ENCODE results near the gene CELF2. TPM values are rescaled to one million over a fixed set of nuclear protein-coding genes. Genes with fewer than 3 reads are reported as not detected.
"Not testable (repeated sequence)": the region's sequence is repeated elsewhere in the genome, so short reads cannot be mapped to it uniquely, and the experiment has no call there.

The CELF2 gene
- total RNA-seq, 2 donors from 2014 or later: 139 to 146 TPM

DNA sequence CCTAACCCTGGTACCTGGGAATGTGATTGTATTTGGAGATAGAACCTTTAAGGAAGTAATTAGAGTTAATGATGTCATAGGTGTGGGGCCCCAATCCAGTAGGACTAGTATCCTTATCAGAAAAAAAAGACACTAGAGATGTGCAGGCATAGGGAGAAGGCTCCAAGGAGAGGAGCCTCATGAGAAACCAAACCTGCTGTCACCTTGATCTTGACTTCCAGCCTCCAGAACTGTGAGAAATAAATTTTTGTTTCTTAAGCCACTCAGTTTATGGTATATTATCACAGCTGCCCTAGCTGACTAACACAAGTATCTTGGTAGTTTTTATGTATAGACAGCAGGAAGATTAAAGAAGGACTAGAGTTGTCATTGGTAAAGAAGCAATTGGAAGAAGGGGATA lies 23.9 kb upstream of the CELF2 start:
- H3K4me1 Mint-ChIP-seq: peaks cover 11% of the 10 kb centered on the region
- peaks cover 29% of the 10 kb centered on the region for H3K27me3 Mint-ChIP-seq
- no peaks in the 10 kb centered on the region for H3K36me3 Mint-ChIP-seq (ENCODE audit: low read depth)
- no peak overlapping the region for H3K27ac Mint-ChIP-seq
- H3K9me3 Mint-ChIP-seq: peaks cover 9% of the 10 kb centered on the region
- no peak overlapping the region for H3K4me3 Mint-ChIP-seq
- no peak for ATAC-seq (replicated peaks)

DNA sequence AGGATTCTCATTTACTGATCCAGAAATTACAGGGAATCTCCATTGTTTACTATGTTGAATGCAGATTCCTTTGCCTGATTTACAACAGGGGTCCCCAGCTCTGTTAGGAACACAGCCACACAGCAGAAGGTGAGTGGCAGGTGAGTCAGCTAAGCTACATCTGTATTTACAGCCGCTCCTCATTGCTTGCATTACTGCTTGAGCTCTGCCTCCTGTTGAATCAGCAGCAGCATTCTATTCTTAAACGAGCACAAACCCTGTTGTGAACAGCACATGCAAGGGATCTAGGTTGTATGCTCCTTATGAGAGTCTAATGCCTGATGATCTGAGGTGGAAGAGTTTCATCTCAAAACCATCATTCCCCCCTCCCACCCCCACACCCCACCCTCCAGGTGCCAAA lies 23.3 kb upstream of the CELF2 start:
- no peak overlapping the region for H3K4me3 Mint-ChIP-seq
- no peak for ATAC-seq (replicated peaks)
- H3K4me1 Mint-ChIP-seq: peaks cover 11% of the 10 kb centered on the region
- no peak overlapping the region for H3K27ac Mint-ChIP-seq
- no peaks in the 10 kb centered on the region for H3K36me3 Mint-ChIP-seq (ENCODE audit: low read depth)
- H3K9me3 Mint-ChIP-seq: peaks cover 9% of the 10 kb centered on the region
- peaks cover 27% of the 10 kb centered on the region for H3K27me3 Mint-ChIP-seq

DNA sequence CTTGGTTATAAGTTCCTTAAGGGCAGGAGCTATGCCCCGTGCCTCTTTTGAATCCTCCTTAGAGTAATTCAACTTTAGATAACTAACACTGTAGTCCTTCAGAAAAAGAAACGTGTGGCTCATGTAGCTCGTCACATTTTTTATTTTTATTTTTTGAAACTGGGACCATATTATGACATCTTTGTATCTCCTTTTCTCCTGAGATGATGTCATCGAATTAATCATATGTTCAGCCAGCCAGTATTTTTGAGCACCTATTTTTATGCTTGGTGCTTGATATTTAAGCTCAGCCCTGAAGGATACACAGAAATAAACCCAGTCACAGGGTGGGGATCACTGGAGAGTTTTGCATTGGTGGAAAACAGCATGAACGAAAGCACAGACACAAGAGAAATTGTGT lies 22.6 kb upstream of the CELF2 start:
- Mint-ChIP-seq H3K4me3 (no peak overlapping the region), H3K9me3 (peaks cover 9% of the 10 kb centered on the region), H3K4me1 (peaks cover 11% of the 10 kb centered on the region), H3K27ac (no peak overlapping the region), H3K27me3 (peaks cover 27% of the 10 kb centered on the region), H3K36me3 (ENCODE audit: low read depth) (no peaks in the 10 kb centered on the region)
- no peak for ATAC-seq (replicated peaks)

DNA sequence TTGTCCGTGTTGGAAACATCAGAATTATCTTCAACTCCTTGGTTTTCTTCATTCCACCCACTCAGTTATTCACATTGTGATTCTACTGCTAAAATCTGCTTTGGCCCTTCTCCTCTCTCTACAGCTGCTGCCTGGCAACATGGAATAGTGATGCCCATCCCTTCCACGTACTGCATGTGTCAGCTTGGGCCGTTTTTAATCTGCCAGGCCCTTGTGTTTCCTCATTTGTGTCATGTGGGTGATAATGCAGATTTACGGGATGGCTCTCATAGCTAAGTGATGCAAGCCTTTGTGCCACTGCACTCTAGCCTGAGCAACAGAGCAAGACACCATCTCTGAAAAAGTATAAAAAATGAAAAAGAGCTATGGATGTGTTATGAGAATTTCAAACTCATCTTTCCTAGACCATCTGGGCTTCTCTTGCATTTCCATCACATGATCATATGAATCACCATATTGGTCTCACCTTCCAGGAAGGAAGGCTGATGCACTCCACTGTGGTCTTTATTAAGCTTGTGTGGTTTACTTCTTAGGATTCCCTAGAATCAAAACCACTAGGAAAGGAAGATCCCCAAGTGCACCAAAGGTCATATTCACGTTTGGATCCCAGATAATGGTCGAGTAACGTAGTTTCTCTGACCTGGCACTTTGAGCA lies 20.6 kb upstream of the CELF2 start:
- Mint-ChIP-seq H3K27me3 (peaks cover 34% of the 10 kb centered on the region), H3K36me3 (ENCODE audit: low read depth) (no peaks in the 10 kb centered on the region), H3K9me3 (peaks cover 9% of the 10 kb centered on the region), H3K4me1 (peaks cover 11% of the 10 kb centered on the region), H3K4me3 (no peak overlapping the region), H3K27ac (no peak overlapping the region)
- peak; percentile 60 for ATAC-seq (replicated peaks)

DNA sequence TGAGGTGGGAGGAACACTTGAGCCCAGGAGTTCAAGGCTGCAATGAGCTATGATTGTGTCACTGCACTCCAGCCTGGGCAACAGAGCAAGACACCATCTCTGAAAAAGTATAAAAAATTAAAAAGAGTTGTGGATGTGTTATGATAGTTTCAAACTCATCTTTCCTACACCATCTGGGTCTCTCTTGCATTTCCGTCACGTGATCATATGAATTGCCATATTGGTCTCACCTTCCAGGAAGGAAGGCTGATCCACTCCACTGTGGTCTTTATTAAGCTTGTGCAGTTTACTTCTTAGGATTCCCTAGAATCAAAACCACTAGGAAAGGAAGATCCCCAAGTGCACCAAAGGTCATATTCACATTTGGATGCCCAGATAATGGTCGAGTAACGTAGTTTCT lies 18.2 kb upstream of the CELF2 start:
- Mint-ChIP-seq H3K4me1 (peaks cover 11% of the 10 kb centered on the region), H3K27me3 (peaks cover 28% of the 10 kb centered on the region)
- H3K36me3 Mint-ChIP-seq (ENCODE audit: low read depth); H3K27ac Mint-ChIP-seq; H3K4me3 Mint-ChIP-seq; H3K9me3 Mint-ChIP-seq; ATAC-seq (replicated peaks): not testable (repeated sequence)

DNA sequence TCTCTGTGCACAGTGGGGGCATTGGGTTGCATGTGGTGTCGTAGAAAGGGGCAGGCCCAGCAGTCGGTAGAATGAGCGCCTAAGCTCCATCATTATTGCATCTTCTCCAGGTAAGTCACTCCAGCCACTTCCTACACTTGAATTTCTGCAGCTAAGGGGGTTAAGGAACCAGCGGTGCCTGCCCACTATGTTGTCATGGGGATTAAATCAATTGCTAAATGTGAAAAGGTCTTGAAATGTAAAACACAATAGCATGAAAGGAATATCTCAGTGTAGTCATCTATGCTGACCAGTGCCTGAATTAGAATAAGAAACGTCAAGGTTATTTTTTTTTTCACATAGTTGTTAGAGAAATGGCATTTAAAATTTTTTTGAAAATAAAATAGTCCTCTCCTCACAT lies 15.2 kb upstream of the CELF2 start:
- ATAC-seq (replicated peaks): no peak
- Mint-ChIP-seq H3K36me3 (ENCODE audit: low read depth) (no peaks in the 10 kb centered on the region), H3K9me3 (peaks cover 6% of the 10 kb centered on the region), H3K27me3 (peaks cover 37% of the 10 kb centered on the region), H3K27ac (no peak overlapping the region), H3K4me3 (no peak overlapping the region), H3K4me1 (peaks cover 5% of the 10 kb centered on the region)

DNA sequence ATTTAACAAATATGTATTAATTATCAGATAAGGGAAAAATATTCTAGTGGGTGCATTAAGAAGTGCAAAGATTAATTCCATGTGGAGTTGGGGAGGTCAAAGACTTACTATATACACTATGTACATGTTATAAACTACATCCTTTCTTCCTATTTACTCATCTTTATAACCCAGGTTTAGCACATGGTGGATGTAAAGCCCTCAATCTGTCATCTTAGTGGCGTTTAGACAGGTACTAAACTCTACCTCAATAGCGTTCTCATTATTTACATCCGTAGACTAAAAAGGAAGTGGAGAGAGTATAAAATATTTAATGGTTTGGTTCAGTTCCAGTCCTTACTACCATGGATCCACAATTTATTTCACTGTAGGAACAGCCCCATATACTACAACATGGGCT lies 14.8 kb upstream of the CELF2 start:
- Mint-ChIP-seq H3K4me1 (peaks cover 3% of the 10 kb centered on the region), H3K27ac (no peak overlapping the region), H3K4me3 (no peak overlapping the region), H3K36me3 (ENCODE audit: low read depth) (no peaks in the 10 kb centered on the region), H3K27me3 (peaks cover 39% of the 10 kb centered on the region), H3K9me3 (peaks cover 2% of the 10 kb centered on the region)
- ATAC-seq (replicated peaks): no peak

DNA sequence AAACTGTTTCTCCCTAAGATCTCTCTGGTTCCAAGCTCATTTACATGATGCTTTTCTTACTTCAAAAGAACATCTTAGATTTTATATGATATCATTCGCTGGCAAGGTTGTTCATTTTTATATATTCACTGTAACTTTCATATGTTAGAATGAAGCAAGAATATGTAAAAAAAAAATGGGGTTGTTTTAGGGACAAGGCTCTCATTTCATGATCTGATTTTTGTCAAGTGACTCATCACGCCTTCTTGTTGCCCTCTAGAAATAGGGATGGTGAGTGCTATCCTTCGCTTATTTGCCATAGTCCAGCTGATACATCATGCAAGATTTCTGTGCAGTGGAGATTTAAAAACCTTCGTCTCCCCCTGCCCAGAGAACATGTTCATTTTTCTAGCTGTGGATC lies 14.0 kb upstream of the CELF2 start:
- no peaks in the 10 kb centered on the region for H3K9me3 Mint-ChIP-seq
- no peak overlapping the region for H3K4me3 Mint-ChIP-seq
- no peak overlapping the region for H3K27ac Mint-ChIP-seq
- H3K4me1 Mint-ChIP-seq: peaks cover 7% of the 10 kb centered on the region
- ATAC-seq (replicated peaks): no peak
- H3K36me3 Mint-ChIP-seq (ENCODE audit: low read depth): no peaks in the 10 kb centered on the region
- H3K27me3 Mint-ChIP-seq: peaks cover 44% of the 10 kb centered on the region

DNA sequence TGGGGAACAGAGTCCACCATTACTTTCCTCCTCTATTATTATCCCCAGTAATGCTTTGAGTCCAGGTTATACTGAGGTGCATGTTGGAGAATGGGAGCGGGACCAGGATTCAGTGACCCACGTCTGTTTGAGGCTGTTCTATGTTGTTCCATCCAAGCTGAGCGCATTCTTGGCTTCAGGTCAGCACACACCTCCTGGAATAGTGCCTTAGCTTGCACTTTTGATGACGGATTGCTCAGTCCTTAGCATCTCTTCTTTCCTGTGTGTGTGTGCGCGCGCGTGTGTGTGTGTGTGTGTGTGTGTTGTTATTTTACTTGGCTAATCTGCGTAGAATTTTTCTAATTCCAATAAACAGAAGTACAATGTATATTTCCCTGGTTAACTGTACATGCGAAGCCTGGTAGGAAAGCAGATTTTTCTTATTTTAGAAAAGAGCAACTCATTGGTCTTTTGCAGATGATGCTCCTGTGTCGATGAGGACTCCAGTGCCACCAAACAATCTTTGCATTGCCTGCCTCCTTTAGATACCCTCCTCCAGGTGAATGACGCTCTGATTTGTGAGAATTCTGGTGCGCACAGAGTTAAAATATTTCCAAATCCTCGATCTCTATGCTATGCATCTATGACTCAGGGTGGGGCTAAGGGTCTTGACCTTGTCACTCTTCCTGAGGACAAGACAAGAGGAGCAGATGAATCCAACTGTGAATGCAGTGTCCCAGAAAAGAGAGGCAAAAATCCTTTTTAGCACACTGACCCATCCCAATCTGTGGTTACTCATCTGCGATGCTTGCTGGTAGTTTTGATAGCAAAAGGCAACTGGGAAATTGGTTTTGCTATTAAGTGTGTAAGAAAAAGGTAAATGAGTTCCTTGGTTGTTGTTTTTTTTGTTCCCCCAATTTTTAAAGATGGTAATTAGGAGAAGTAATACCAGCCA lies 13.3 kb upstream of the CELF2 start:
- Mint-ChIP-seq H3K9me3 (no peaks in the 10 kb centered on the region), H3K27me3 (peaks cover 50% of the 10 kb centered on the region)

DNA sequence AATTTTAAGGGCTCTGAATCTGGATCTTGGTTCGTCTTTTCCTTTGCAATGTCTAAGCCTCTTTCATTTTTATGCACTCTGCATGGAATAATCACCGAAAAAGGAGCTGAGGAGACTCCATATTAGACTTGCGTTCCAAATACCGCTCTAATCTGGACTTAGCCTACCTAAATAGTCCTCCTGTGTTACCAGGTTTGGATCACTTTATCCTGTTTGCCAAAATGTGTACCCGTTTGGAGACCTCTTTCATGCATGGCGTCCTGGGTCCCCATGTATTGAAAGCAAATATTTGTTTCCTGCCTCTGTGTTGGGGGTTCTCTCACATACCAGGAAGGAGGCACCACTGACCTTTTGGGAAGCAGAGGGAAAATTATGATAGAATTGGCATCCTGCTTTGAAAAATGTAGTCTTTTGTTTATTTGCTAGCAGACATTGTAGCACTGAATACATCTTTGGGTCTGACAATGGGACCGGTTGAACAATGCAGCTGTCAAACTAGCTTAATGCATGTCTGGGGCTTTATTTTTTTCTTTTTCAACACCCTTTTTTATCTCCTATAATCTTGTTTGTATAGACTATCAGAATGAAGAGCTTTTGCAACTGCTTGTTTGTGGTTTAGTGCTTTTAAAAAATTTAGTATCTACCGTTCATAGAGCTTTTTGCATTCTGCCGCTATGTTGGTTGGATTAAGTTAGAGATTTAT lies 11.8 kb upstream of the CELF2 start:
- Mint-ChIP-seq H3K27ac (no peak overlapping the region), H3K27me3 (peaks cover 58% of the 10 kb centered on the region), H3K9me3 (no peaks in the 10 kb centered on the region), H3K4me1 (peaks cover 15% of the 10 kb centered on the region), H3K4me3 (no peak overlapping the region), H3K36me3 (ENCODE audit: low read depth) (no peaks in the 10 kb centered on the region)
- ATAC-seq (replicated peaks): no peak

More for the DNA sequence above, 13.3 kb upstream of the CELF2 start:
- Mint-ChIP-seq H3K4me3 (no peak overlapping the region), H3K4me1 (peaks cover 14% of the 10 kb centered on the region), H3K27ac (no peak overlapping the region), H3K36me3 (ENCODE audit: low read depth) (no peaks in the 10 kb centered on the region)
- no peak for ATAC-seq (replicated peaks)

DNA sequence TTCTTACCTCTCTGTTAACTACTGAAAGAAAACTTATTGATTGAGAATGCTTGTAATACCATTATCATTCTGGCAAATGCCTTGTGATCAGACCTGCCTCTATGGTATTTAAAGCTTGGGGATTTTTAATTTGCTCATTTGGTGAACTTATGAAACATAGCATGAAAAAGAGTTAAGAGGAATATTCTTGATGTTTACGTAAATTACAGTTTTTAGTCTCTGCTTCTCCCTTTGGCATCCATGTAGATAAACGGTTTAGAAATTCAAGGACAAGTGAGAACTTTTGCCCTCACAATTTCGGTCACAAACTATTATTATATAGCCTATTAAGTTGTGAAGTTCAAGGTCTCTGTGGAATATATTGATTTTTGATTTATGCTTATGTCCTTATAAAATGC lies 11.2 kb upstream of the CELF2 start:
- peaks cover 61% of the 10 kb centered on the region for H3K27me3 Mint-ChIP-seq
- H3K27ac Mint-ChIP-seq: no peak overlapping the region
- H3K4me1 Mint-ChIP-seq: peaks cover 15% of the 10 kb centered on the region
- H3K9me3 Mint-ChIP-seq: no peaks in the 10 kb centered on the region
- H3K36me3 Mint-ChIP-seq (ENCODE audit: low read depth): no peaks in the 10 kb centered on the region
- no peak for ATAC-seq (replicated peaks)
- H3K4me3 Mint-ChIP-seq: no peak overlapping the region

DNA sequence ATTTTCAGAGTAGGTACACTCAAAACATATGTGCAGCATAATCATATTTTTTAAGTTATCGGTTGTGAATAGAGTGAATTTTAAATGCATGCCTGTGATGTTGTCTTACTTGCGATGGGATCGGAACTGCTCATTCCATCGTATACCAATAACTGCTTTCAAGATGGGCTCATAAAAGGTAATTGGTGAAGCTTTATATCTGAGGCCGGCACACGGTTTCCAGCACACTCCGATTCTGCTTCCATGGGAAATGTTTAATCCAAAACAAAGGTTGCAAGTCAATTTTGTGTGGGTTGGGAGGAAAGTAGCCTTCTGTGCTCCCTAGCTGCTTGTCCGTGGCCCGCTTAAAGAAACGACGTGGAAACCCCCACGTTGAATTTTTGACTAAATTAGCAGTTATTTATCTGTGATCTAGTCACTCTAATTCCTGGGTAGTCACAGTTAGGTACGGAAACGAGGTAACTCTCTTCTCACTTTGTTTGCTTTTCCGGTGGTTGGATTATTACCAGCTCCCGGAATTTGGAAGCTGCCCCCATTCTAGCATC lies 10.1 kb upstream of the CELF2 start:
- Mint-ChIP-seq H3K27ac (no peak overlapping the region), H3K36me3 (ENCODE audit: low read depth) (no peaks in the 10 kb centered on the region), H3K27me3 (peaks cover 59% of the 10 kb centered on the region), H3K4me3 (no peak overlapping the region), H3K9me3 (no peaks in the 10 kb centered on the region), H3K4me1 (peaks cover 15% of the 10 kb centered on the region)
- no peak for ATAC-seq (replicated peaks)

DNA sequence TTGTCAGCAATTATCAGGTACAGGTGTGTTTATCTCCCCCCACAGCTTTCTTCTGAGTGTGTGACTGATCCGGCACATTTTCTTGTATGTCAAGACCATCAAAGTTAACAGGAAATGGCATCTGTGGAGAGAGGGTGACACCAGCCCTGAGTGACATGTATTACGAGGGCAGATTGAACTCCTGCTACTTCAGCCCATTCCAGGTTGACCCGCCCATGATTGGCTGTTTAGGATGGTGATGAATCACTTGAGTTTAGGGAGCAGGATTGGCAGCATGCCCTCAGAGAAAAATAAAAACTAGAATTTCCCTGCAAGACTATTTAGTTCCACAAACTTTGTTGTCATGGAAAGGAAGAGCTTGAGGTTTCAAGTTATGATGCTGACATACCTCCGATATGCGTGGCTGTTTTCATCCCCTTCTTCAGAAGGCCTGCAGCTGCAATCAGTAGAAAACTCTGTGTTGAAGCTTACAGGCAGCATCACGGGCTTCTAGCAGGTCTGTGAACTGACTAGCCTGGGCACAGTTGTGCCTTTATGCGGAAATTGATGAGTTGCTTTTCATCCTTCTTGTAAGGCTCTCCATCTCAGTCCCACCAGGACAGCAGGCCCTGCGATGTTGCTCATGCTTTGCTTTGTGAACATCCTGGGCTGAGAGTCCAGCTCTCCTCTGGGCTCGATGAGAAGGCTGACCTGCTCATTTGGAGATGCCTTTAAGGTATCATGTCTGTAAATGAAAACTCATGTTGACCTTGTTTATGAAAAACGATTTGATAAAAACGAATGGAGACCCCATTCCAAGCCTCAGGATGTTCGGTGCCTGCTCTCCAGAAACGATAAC lies 8.0 kb upstream of the CELF2 start:
- peak overlapping the region; percentile 33 for H3K4me3 Mint-ChIP-seq
- peaks cover 74% of the 10 kb centered on the region for H3K27me3 Mint-ChIP-seq
- no peak overlapping the region for H3K27ac Mint-ChIP-seq
- no peaks in the 10 kb centered on the region for H3K36me3 Mint-ChIP-seq (ENCODE audit: low read depth)
- peaks cover 15% of the 10 kb centered on the region for H3K4me1 Mint-ChIP-seq
- H3K9me3 Mint-ChIP-seq: no peaks in the 10 kb centered on the region
- peak; percentile 69 for ATAC-seq (replicated peaks)

DNA sequence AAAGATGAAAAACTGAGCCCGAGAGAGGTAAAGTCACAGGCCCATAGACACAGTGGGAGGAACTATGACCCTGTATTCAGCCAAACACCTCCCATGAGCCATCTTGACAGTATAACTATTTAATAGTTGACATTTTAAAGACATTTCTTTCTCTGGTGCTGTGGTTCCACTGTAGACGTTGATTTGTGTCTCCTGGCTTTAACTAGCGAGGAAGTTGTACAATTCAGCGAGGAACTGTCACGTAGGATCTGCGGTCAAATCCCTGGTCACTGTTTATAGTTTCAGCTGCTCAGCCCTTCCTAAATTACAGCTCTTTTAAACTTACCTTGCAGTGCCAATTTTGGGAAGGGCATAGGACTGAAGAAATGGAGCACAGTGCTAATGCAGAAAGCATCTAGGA lies 7.1 kb upstream of the CELF2 start:
- H3K4me3 Mint-ChIP-seq: no peak overlapping the region
- peaks cover 15% of the 10 kb centered on the region for H3K4me1 Mint-ChIP-seq
- H3K27me3 Mint-ChIP-seq: peaks cover 74% of the 10 kb centered on the region
- H3K9me3 Mint-ChIP-seq: no peaks in the 10 kb centered on the region
- ATAC-seq (replicated peaks): no peak
- no peak overlapping the region for H3K27ac Mint-ChIP-seq
- no peaks in the 10 kb centered on the region for H3K36me3 Mint-ChIP-seq (ENCODE audit: low read depth)

All from activated T-helper 17 cell treated with anti-CD3 and anti-CD28 coated beads, Interleukin-2, amount 50 U/mL, for 72 hours (primary cell).